WTC11 (cell line): ENCODE measurements around the gene C2orf92.

Source experiments
- CREB1 ChIP-seq: sonication (generic); formaldehyde crosslinking; IDR thresholded peaks from 2 replicates; pipeline ENCODE4 v1.8.0; 2023; ENCODE audit warnings: mild to moderate bottlenecking, missing genetic modification reagents
- NR3C1 ChIP-seq: sonication (generic); formaldehyde crosslinking; conservative IDR thresholded peaks from 2 replicates; pipeline ENCODE4 v1.8.1; 2023; ENCODE audit warnings: low read depth, mild to moderate bottlenecking, missing genetic modification reagents
- TEAD4 ChIP-seq: sonication (generic); formaldehyde crosslinking; IDR thresholded peaks from 2 replicates; pipeline ENCODE4 v1.8.0; 2022; ENCODE audit warnings: mild to moderate bottlenecking, missing genetic modification reagents
- TF ChIP-seq, protein P1 (sequence below): sonication (generic); formaldehyde crosslinking; IDR thresholded peaks from 2 replicates; pipeline ENCODE4 v1.8.1; 2022; ENCODE audit warnings: low read depth, mild to moderate bottlenecking, moderate library complexity, missing genetic modification reagents, borderline replicate concordance
- TF ChIP-seq, protein P2 (sequence below): sonication (generic); formaldehyde crosslinking; IDR thresholded peaks from 2 replicates; pipeline ENCODE4 v1.8.1; 2022; ENCODE audit warnings: low read depth, missing genetic modification reagents, borderline replicate concordance
- TF ChIP-seq, protein P3 (sequence below): sonication (generic); formaldehyde crosslinking; conservative IDR thresholded peaks from 2 replicates; pipeline ENCODE4 v1.8.1; 2022; ENCODE audit warnings: mild to moderate bottlenecking, missing genetic modification reagents
- TF ChIP-seq, protein P4 (sequence below): fragments of 200-600 bp; IDR thresholded peaks from 2 replicates; pipeline ENCODE4 v1.8.0; 2022; ENCODE audit warnings: antibody characterized with exemption

DNA sequence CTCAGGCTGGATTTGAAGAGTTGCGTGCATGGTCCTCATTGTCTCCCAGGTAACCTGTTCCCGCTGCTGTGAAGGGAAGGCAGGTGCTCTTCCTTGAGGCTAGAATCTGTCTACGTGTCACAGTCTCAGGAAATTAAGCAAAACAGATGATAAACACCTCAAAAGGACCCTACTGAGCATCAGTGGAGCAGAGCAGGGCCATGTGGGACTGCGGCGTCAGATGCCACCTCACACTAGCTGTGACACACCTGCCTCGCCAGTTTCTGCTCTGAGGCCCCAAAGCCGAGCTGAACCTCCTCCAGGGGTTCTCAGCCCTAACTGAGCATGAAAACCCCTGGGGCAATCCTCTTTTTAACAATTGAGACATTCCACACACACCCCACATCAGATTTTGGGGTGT, 2.0 kb downstream of the C2orf92 start:
- no peak for TF ChIP-seq NR3C1 (CRISPR knock-in tag)
- TF ChIP-seq, protein P1, sequence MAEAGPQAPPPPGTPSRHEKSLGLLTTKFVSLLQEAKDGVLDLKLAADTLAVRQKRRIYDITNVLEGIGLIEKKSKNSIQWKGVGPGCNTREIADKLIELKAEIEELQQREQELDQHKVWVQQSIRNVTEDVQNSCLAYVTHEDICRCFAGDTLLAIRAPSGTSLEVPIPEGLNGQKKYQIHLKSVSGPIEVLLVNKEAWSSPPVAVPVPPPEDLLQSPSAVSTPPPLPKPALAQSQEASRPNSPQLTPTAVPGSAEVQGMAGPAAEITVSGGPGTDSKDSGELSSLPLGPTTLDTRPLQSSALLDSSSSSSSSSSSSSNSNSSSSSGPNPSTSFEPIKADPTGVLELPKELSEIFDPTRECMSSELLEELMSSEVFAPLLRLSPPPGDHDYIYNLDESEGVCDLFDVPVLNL, result no peak
- TF ChIP-seq, protein P2, sequence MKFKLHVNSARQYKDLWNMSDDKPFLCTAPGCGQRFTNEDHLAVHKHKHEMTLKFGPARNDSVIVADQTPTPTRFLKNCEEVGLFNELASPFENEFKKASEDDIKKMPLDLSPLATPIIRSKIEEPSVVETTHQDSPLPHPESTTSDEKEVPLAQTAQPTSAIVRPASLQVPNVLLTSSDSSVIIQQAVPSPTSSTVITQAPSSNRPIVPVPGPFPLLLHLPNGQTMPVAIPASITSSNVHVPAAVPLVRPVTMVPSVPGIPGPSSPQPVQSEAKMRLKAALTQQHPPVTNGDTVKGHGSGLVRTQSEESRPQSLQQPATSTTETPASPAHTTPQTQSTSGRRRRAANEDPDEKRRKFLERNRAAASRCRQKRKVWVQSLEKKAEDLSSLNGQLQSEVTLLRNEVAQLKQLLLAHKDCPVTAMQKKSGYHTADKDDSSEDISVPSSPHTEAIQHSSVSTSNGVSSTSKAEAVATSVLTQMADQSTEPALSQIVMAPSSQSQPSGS, result no peak
- no peak for TF ChIP-seq TEAD4
- TF ChIP-seq CREB1 (CRISPR knock-in tag), result no peak
- TF ChIP-seq, protein P3, sequence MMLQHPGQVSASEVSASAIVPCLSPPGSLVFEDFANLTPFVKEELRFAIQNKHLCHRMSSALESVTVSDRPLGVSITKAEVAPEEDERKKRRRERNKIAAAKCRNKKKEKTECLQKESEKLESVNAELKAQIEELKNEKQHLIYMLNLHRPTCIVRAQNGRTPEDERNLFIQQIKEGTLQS (CRISPR knock-in tag), result no peak
- TF ChIP-seq, protein P4, sequence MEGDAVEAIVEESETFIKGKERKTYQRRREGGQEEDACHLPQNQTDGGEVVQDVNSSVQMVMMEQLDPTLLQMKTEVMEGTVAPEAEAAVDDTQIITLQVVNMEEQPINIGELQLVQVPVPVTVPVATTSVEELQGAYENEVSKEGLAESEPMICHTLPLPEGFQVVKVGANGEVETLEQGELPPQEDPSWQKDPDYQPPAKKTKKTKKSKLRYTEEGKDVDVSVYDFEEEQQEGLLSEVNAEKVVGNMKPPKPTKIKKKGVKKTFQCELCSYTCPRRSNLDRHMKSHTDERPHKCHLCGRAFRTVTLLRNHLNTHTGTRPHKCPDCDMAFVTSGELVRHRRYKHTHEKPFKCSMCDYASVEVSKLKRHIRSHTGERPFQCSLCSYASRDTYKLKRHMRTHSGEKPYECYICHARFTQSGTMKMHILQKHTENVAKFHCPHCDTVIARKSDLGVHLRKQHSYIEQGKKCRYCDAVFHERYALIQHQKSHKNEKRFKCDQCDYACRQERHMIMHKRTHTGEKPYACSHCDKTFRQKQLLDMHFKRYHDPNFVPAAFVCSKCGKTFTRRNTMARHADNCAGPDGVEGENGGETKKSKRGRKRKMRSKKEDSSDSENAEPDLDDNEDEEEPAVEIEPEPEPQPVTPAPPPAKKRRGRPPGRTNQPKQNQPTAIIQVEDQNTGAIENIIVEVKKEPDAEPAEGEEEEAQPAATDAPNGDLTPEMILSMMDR, result no peak
